Neural progenitor cell (in vitro differentiated cells): ENCODE data around the gene SH3GL2.

Experiments
- CTCF ChIP-seq: fragments of 200-600 bp; sonication (generic); IDR thresholded peaks from 2 replicates; pipeline ENCODE4 v1.5.1; 2017; ENCODE audit warnings: antibody characterized with exemption, mild to moderate bottlenecking
- EZH2 ChIP-seq: fragments of 200-600 bp; sonication (generic); IDR thresholded peaks from 2 replicates; pipeline ENCODE4 v1.6.1; 2017; ENCODE audit warnings: antibody characterized with exemption, mild to moderate bottlenecking, moderate library complexity
- EZH2phosphoT487 ChIP-seq: fragments of 200-600 bp; sonication (generic); IDR thresholded peaks from 2 replicates; pipeline ENCODE4 v1.6.1; 2017; ENCODE audit warnings: antibody characterized with exemption

- no peak for TF ChIP-seq CTCF
- no peak for TF ChIP-seq EZH2phosphoT487
- TF ChIP-seq EZH2 = no peak
Measured at GRCh38 chr9:17631396-17631795, 52.5 kb downstream of the SH3GL2 start.
